H7 (cell line): ENCODE measurements around the gene P4HB. TPM values are rescaled to one million over a fixed set of nuclear protein-coding genes. Genes with fewer than 3 reads are reported as not detected.

Experiments
- DNase-seq: peaks from one replicate; pipeline ENCODE4 v3.0.0; 2012
- H3K27me3 ChIP-seq: 2 replicates; pipeline ENCODE4 v1.6.0; 2011; ENCODE audit warnings: mild to moderate bottlenecking, low read length; ENCODE audit not compliant: control insufficient read depth, insufficient read depth
- H3K36me3 ChIP-seq: replicated peaks from 2 replicates; pipeline ENCODE4 v1.5.1; 2011; ENCODE audit warnings: low read length; ENCODE audit not compliant: control insufficient read depth, insufficient read depth
- H3K4me3 ChIP-seq: 2 replicates; pipeline ENCODE4 v1.5.1; 2011; ENCODE audit warnings: low read depth, mild to moderate bottlenecking, control low read depth, low read length, moderate library complexity; ENCODE audit not compliant: insufficient read depth
- total RNA-seq: library from RNA; depleted of rRNA; stranded (reverse); fragments of >200 nt; shearing (Covaris generic); gene quantifications from 2 replicates; pipeline ENCODE4 v1.2.3, GENCODE V29; 2014; rRNA removed

Gene P4HB
- total RNA-seq, 1 experiment from 2014 or later: 528 TPM

DNA sequence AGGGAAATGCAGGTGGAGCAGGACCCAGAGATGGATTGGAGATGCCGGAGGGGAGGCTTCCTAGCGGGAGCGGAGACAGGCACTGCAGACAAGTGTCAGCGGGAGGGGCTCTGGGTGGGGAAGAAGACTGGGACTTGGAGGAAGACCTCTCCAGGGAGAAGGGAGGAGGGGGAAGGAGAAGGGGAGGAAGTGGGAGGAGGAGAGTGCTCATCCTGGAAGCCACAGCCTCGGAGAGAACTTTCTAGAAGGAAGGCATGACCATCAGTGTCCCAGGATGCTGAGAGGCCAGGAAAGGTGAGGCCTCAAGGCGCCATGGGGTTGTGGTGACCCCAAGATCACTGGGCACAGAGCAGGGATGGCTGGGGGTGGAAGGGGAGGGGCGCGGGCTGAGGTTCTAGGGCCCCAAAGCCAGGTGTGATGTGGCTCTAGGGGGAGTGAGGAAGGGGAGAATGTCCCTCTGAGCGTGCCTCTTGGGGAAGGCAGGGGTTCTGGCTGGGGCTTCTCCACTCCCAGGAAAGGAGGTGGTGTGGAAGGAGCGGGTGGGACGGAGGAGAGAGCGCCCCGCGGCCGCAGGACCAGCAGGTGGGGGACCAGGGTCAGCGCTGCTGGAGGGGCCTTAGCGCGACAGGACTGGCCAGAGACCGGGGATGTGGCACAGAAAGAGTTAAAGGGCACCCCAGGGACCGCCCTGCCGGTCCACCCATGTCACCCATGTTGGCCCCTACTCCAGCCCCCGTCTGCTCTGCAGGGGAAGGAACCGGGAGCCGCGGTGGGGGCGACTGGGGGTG is 57.3 kb downstream of the P4HB start:
- peak; percentile 78 for DNase-seq
- peak overlapping the region; percentile 10; the same call in 1 of the 2 replicates for H3K4me3 ChIP-seq
- no peaks in the 10 kb centered on the region for H3K36me3 ChIP-seq
- peaks cover 58% of the 10 kb centered on the region for H3K27me3 ChIP-seq

- peaks cover 56% of the 10 kb centered on the region for H3K27me3 ChIP-seq
- no peak for DNase-seq
- H3K4me3 ChIP-seq: no peak overlapping the region
- no peaks in the 10 kb centered on the region for H3K36me3 ChIP-seq
Measured at GRCh38 chr17:81802048-81802758, 58.1 kb downstream of the P4HB start.

DNA sequence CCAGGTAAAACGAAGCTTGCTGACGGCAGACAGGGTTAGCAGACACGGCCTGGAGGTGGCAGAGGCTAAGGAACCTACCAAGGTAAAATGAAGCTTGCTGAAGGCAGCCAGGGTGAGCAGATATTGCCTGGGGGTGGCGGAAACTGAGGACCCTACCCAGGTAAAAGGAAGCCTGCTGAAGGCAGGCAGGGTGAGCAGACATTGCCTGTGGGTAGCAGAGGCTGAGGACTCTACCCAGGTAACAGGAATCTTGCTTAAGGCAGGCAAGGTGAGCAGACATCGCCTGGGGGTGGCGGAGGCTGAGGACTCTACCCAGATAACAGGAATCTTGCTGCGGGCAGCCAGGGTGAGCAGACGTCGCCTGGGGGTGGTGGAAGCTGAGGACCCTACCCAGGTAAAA is 59.0 kb downstream of the P4HB start:
- Histone ChIP-seq H3K36me3 (no peaks in the 10 kb centered on the region), H3K27me3 (peaks cover 51% of the 10 kb centered on the region), H3K4me3 (no peak overlapping the region)
- no peak for DNase-seq

DNA sequence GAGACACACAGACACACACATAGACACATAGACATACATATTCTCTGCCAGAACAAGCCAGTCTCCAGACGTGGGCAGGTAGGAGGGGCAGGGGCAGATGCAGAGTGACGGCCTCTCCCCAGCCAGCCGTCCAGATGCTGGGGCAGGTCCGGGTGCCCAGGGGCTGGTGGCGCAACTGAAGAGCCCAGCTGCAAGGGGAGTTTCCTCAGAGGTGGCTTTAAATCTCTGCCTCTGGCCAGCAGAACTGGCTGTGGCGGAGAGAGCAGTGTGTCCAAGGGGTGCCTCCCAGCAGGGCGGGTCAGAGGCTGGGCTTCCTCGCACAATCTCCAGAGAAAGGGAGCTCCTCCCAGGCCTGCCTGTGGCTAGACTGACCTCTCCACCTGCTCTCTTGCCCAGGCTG is 65.8 kb downstream of the P4HB start:
- no peaks in the 10 kb centered on the region for H3K27me3 ChIP-seq
- H3K4me3 ChIP-seq: no peak overlapping the region
- peak; percentile 58 for DNase-seq
- no peaks in the 10 kb centered on the region for H3K36me3 ChIP-seq

DNA sequence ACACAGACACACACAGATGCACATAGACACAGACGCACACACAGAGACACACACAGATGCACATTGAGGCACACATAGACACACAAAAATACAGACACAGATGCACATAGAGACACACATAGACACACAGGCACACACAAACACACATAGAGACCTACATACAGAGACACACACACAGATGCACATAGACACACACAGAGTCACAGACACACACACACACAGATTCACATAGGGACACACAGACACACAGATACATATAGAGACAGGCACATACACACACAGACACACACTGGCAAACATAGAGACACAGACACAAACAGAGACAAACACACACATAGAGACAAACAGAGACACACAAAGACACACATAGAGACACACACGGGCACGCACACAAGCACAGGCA is 66.3 kb downstream of the P4HB start:
- Histone ChIP-seq H3K36me3 (no peaks in the 10 kb centered on the region), H3K27me3 (no peaks in the 10 kb centered on the region), H3K4me3 (no peak overlapping the region)
- DNase-seq: no peak

Other genes starting within 250 kb of the P4HB start
- 64.5 and 77.1 TPM in 2 replicates for gene NPLOC4, start 223.4 kb downstream of the P4HB start, total RNA-seq
- gene TSPAN10, start 223.3 kb downstream of the P4HB start, total RNA-seq: 0.48 and 0.76 TPM in 2 replicates
- gene PDE6G, start 204.0 kb downstream of the P4HB start, total RNA-seq: 19.0 and 22.7 TPM in 2 replicates
- 100 and 115 TPM in 2 replicates for gene OXLD1, start 193.9 kb downstream of the P4HB start, total RNA-seq
- gene CCDC137, start 193.8 kb downstream of the P4HB start, total RNA-seq: 40.7 and 49.7 TPM in 2 replicates
- 47.4 and 74.6 TPM in 2 replicates for gene ARL16, start 176.7 kb downstream of the P4HB start, total RNA-seq
- gene HGS, start 176.5 kb downstream of the P4HB start, total RNA-seq: 119 and 133 TPM in 2 replicates
- 32.3 and 35.9 TPM in 2 replicates for gene MRPL12, start 157.2 kb downstream of the P4HB start, total RNA-seq
- 50.6 and 56.7 TPM in 2 replicates for gene SLC25A10, start 148.3 kb downstream of the P4HB start, total RNA-seq
- 0.07 and 0.11 TPM in 2 replicates for gene GCGR, start 56.4 kb downstream of the P4HB start, total RNA-seq
- 180 and 204 TPM in 2 replicates for gene MCRIP1, start 27.2 kb downstream of the P4HB start, total RNA-seq
- gene PPP1R27, start 25.5 kb downstream of the P4HB start, total RNA-seq: not detected in 2 replicates
- 127 and 158 TPM in 2 replicates for gene ARHGDIA, start 10.8 kb upstream of the P4HB start, total RNA-seq
- gene ALYREF, start 31.1 kb upstream of the P4HB start, total RNA-seq: 195 and 271 TPM in 2 replicates
- gene ANAPC11, start 31.2 kb upstream of the P4HB start, total RNA-seq: 269 and 274 TPM in 2 replicates
- 0.85 and 0.94 TPM in 2 replicates for gene NPB, start 41.7 kb upstream of the P4HB start, total RNA-seq
- gene PCYT2, start 50.9 kb upstream of the P4HB start, total RNA-seq: 21.0 and 37.0 TPM in 2 replicates
- gene SIRT7, start 57.6 kb upstream of the P4HB start, total RNA-seq: 19.0 and 21.4 TPM in 2 replicates
- 27.0 and 31.7 TPM in 2 replicates for gene MAFG, start 67.2 kb upstream of the P4HB start, total RNA-seq
- 267 and 298 TPM in 2 replicates for gene PYCR1, start 76.8 kb upstream of the P4HB start, total RNA-seq
- 0.24 and 0.30 TPM in 2 replicates for gene MYADML2, start 86.7 kb upstream of the P4HB start, total RNA-seq
- gene NOTUM, start 100.7 kb upstream of the P4HB start, total RNA-seq: 2.0 and 2.3 TPM in 2 replicates
- 62.1 and 65.8 TPM in 2 replicates for gene ASPSCR1, start 117.1 kb upstream of the P4HB start, total RNA-seq
- gene CENPX, start 162.3 kb upstream of the P4HB start, total RNA-seq: 171 and 247 TPM in 2 replicates
- gene LRRC45, start 162.8 kb upstream of the P4HB start, total RNA-seq: 45.2 and 46.5 TPM in 2 replicates
- 155 and 175 TPM in 2 replicates for gene RAC3, start 171.1 kb upstream of the P4HB start, total RNA-seq
- 72.7 and 110 TPM in 2 replicates for gene DCXR, start 177.2 kb upstream of the P4HB start, total RNA-seq
- gene RFNG, start 191.3 kb upstream of the P4HB start, total RNA-seq: 43.0 and 50.8 TPM in 2 replicates
- 205 and 248 TPM in 2 replicates for gene GPS1, start 191.4 kb upstream of the P4HB start, total RNA-seq
- gene DUS1L, start 205.3 kb upstream of the P4HB start, total RNA-seq: 114 and 129 TPM in 2 replicates
- 201 and 257 TPM in 2 replicates for gene FASN, start 237.7 kb upstream of the P4HB start, total RNA-seq